BJ (cell line): ENCODE data around the gene SESN3. TPM values are rescaled to one million over a fixed set of nuclear protein-coding genes. Genes with fewer than 3 reads are reported as not detected.

ENCODE experiments used
- CTCF ChIA-PET: fragments of 350-600 bp; formaldehyde crosslinking; extraction: SDS; loops from one replicate; lab custom pipeline; 2021; ENCODE audit warnings: antibody characterized with exemption, inconsistent platforms; lab: Yijun Ruan, JAX
- POLR2A ChIA-PET: fragments of 300-600 bp; sonication (Branson Sonifier 250); formaldehyde crosslinking; extraction: SDS; loops from one replicate; lab custom pipeline; 2021; ENCODE audit warnings: antibody characterized with exemption; lab: Charles Lee
- DNase-seq: peaks from one replicate; pipeline ENCODE4 v3.0.0-alpha.2; 2011; ENCODE audit warnings: low read depth
- H3K27me3 ChIP-seq: 2 replicates; pipeline ENCODE4 v1.6.0; 2011; ENCODE audit warnings: low read length; ENCODE audit not compliant: control insufficient read depth, insufficient read depth
- H3K36me3 ChIP-seq: 2 replicates; pipeline ENCODE4 v1.5.1; 2011; ENCODE audit warnings: low read length; ENCODE audit not compliant: control insufficient read depth, insufficient read depth
- H3K4me3 ChIP-seq: 2 replicates; pipeline ENCODE4 v1.5.1; 2011; ENCODE audit warnings: low read depth, mild to moderate bottlenecking, control low read depth, low read length
- CTCF ChIP-seq: IDR thresholded peaks from 2 replicates; pipeline ENCODE4 v1.5.1; 2011; ENCODE audit warnings: low read depth, mild to moderate bottlenecking, control low read depth, inconsistent platforms, low read length, moderate library complexity; ENCODE audit not compliant: insufficient read depth
- polyA plus RNA-seq: library from polyadenylated mRNA; depleted of rRNA; stranded (reverse); fragments of >200 nt; gene quantifications from 2 replicates; pipeline ENCODE4 v1.2.3, GENCODE V29; 2011

Gene SESN3
- polyA plus RNA-seq, 1 experiment = 0.31 TPM

GRCh38 chr11:95153857-95154246, 77.2 kb downstream of the SESN3 start:
- ChIA-PET CTCF (interaction anchor here (0.7 to 13.8 kb wide), 8 partner anchors 11 to 610 kb away, joined by 3 to 187 read pairs (median 4); partner anchors contain the start of gene SRSF8), POLR2A (no interaction called here)
- H3K36me3 ChIP-seq = no peaks in the 10 kb centered on the region
- H3K4me3 ChIP-seq = no peak overlapping the region
- DNase-seq = no peak
- H3K27me3 ChIP-seq = peaks cover 2% of the 10 kb centered on the region
- no peak for TF ChIP-seq CTCF

DNA sequence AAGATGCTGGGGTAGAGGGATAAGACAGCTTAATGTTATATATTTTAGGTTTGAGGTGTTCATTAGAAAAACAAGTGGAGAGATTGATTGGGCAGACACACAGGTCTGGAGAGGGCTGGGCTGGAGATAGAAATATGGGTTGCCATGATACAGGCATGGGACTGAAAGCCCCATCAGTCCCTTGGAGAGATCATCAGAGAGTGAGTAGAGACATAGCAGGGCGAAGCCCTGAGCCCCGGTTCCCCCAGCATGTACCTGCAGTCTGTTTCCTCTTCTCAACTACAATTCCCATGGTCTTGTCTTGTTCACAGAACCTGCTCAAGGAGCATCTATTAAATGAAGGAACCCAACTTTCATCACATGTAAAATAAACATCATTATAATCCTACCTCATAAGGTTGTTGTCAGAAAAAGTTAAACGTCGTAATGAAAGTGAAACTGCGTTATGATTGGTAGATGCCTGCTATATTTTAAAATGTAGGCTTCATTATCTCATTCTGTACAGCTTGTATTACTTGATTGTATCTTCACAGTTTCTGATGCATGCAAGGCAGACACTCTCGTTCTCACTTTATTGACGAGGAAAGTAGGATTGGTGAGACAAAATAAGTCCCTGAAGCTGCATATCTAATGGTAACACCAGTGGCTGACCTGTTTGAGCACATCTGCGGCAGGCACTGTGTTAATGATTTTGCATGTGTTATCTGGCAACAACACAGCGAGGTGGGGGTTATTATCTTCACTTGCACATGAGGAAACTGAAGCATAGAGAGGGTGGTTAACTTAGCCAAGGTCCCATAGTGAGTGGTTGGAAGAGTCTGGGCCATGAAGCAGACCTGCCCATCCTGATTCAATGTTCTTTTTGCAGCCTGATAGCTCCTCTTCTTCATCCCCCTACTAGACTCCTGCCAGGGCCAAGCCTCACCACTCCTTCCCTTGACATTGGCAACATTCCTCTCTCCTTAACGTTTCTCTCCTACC, 77.8 kb downstream of the SESN3 start:
- CTCF ChIA-PET = interaction anchor here (0.6 to 13.8 kb wide), 7 partner anchors 12 to 1275 kb away, joined by 3 to 187 read pairs (median 3); partner anchors contain the start of gene SRSF8
- Histone ChIP-seq H3K27me3 (peaks cover 2% of the 10 kb centered on the region), H3K36me3 (no peaks in the 10 kb centered on the region), H3K4me3 (no peak overlapping the region)
- POLR2A ChIA-PET = no interaction called here
- no peak for DNase-seq
- TF ChIP-seq CTCF = no peak

DNA sequence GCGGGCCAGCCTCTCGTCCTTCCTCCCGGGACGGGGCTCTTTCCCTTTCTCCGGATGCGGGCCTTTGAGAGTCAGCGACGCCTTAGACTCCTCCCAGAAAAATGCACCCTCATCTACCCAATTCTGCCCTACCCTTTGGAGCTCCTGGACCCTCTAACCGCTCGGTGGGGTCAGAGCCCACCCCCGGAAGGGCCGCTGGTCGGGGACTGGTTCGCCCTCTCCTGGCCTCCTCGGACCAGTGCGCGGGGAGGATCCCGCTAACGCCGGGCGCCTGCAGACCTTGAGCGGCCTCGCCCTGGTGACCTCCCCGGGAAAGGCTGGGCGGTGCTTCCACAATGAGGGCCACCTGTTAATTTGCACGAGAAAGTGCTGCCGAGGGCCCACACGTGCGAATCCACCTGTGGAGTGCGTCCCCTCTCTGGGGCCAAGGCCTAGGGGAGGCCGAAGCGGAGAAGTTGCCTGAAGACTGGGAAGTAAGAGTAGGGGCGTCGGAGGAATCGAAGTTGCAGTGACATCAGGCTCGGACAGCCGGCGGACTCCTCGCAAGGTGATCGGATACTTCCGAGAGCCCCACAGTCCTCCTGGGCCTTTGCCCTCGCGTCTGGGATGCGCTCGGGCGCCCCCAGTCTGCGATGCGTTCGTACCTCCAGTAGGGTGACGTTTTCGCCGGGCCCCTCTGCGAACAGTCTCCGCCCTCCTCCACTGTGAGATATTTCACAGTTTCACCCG, 79.9 kb downstream of the SESN3 start:
- Histone ChIP-seq H3K27me3 (no peaks in the 10 kb centered on the region; the same call in 1 of the 2 replicates), H3K36me3 (no peaks in the 10 kb centered on the region), H3K4me3 (peak overlapping the region; percentile 48)
- DNase-seq = no peak
- POLR2A ChIA-PET = no interaction called here
- peak; percentile 81 for TF ChIP-seq CTCF
- CTCF ChIA-PET = interaction anchor here (0.7 to 13.8 kb wide), 8 partner anchors 9 to 613 kb away, joined by 3 to 187 read pairs (median 4); partner anchors contain the start of gene SRSF8

- TF ChIP-seq CTCF = no peak
- CTCF ChIA-PET = interaction anchor here (1.2 to 13.8 kb wide), 4 partner anchors 57 to 614 kb away, joined by 4 to 163 read pairs (median 72); partner anchors contain the start of gene SRSF8
- DNase-seq = no peak
- H3K27me3 ChIP-seq = no peaks in the 10 kb centered on the region; the same call in 1 of the 2 replicates
- H3K36me3 ChIP-seq = no peaks in the 10 kb centered on the region
- POLR2A ChIA-PET = no interaction called here
- no peak overlapping the region for H3K4me3 ChIP-seq
Observed at GRCh38 chr11:95149651-95150364, 81.2 kb downstream of the SESN3 start.
